ENCODE results near the gene SV2A.
A peak's percentile ranks its signal among the peaks of the same experiment; 100 is the strongest.
"Not testable (repeated sequence)": the region's sequence is repeated elsewhere in the genome, so short reads cannot be mapped to it uniquely, and the experiment has no call there.

The SV2A gene

DNA sequence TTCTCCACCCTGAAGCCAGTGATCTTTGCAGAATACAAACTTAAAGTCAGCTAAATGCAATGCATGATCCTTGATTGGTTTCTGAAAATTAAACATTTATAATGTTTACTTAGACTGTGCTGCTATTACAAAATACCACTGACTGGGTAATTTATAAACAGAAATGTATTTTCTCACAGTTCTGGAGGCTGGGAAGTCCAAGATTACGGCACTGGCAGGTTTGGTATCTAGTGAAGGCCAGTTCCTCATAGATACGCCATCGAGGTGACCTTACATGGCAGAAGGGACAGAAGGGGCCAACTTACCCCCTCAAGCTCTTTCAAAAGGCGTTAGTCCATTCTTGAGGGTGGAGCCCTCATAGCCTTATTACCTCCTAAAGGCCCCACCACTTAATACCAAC is 21.1 kb downstream of the SV2A start:
- H3K79me2 ChIP-seq (ENCODE audit: low read length), result no peaks in the 10 kb centered on the region
- H3K27ac ChIP-seq (ENCODE audit: low read length), result no peak overlapping the region
- H3K9ac ChIP-seq (ENCODE audit: low read length), result no peak overlapping the region
- H2AFZ ChIP-seq (ENCODE audit: low read depth, low read length), result no peak overlapping the region
- H3K36me3 ChIP-seq (replicated peaks; ENCODE audit: low read depth, low read length), result no peaks in the 10 kb centered on the region
- H3K27me3 ChIP-seq (ENCODE audit: low read depth, low read length), result no peaks in the 10 kb centered on the region
- no peak overlapping the region for H3K4me3 ChIP-seq (ENCODE audit: low read length)
- TF ChIP-seq CTCF (IDR thresholded peaks at IDR 0.05; ENCODE audit: low read depth, low read length) (no peak), EZH2phosphoT487 (IDR thresholded peaks at IDR 0.05; ENCODE audit: low read depth) (no peak)
- no peak overlapping the region for H3K4me2 ChIP-seq (ENCODE audit: low read length)
- 0 out of 2 replicates have a peak, but pooled peaks cover 3% of the 10 kb centered on the region for H3K9me3 ChIP-seq (ENCODE audit: insufficient read depth, low read length)
- H3K4me1 ChIP-seq (ENCODE audit: low read length), result no peaks in the 10 kb centered on the region
- no peaks in the 10 kb centered on the region for H4K20me1 ChIP-seq (ENCODE audit: insufficient read depth, low read length)

- Histone ChIP-seq H3K4me1 (ENCODE audit: low read length) (peaks cover 19% of the 10 kb centered on the region), H3K36me3 (replicated peaks; ENCODE audit: low read depth, low read length) (no peaks in the 10 kb centered on the region), H3K9ac (ENCODE audit: low read length) (peak overlapping the region; percentile 82), H2AFZ (ENCODE audit: low read depth, low read length) (peak overlapping the region; percentile 61), H3K79me2 (ENCODE audit: low read length) (peaks cover 7% of the 10 kb centered on the region; the same call in 1 of the 2 replicates), H3K9me3 (ENCODE audit: insufficient read depth, low read length) (no peaks in the 10 kb centered on the region), H3K4me2 (ENCODE audit: low read length) (peak overlapping the region; percentile 88), H3K27ac (ENCODE audit: low read length) (peak overlapping the region; percentile 98), H3K4me3 (ENCODE audit: low read length) (peak overlapping the region; percentile 75), H3K27me3 (ENCODE audit: low read depth, low read length) (no peaks in the 10 kb centered on the region), H4K20me1 (ENCODE audit: insufficient read depth, low read length) (no peaks in the 10 kb centered on the region)
- TF ChIP-seq CTCF (IDR thresholded peaks at IDR 0.05; ENCODE audit: low read depth, low read length), result no peak
These were observed 28.7 kb downstream of the SV2A start for GRCh38 chr1:149888999-149889289.

DNA sequence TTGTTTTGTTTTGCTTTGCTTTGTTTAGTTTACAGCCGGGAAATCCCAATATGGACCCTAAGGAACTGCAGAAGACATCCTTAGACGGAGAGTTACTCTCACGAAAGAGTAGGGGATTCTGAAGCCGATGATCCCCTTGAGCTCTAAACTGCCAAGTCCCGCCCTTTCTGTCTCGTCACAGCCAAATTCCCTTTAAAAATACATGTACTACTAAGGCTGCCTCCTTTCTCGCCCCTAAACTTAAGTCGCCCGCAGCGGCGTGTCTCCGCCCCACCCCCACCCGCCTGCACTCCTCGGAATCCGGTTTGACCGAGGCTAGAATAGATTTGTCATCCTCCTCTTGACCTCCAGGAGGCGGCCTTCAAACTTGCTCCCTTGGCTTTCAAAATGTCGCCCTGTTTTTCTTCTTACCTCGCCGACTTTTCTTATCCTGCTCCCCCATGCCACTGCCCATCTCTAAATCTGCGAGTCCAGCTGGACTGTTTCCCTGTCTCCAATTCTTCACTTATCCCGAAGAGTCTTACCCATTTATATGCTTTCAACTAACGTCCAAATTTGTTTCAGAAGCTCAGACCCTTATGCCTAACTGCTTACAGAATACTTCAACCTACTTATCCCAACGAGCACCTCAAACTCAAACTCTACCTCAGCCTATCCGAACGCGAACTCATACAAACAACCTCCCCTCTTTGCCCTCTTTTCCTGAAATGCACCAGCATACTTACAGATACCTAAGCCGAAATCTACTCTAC is 29.2 kb downstream of the SV2A start:
- peak overlapping the region; percentile 75 for H3K4me3 ChIP-seq (ENCODE audit: low read length)
- H3K36me3 ChIP-seq (replicated peaks; ENCODE audit: low read depth, low read length), result no peaks in the 10 kb centered on the region
- TF ChIP-seq EZH2phosphoT487 (IDR thresholded peaks at IDR 0.05; ENCODE audit: low read depth) (no peak), CTCF (IDR thresholded peaks at IDR 0.05; ENCODE audit: low read depth, low read length) (peak; percentile 66)
- H3K4me2 ChIP-seq (ENCODE audit: low read length), result peak overlapping the region; percentile 88
- H3K9ac ChIP-seq (ENCODE audit: low read length), result peak overlapping the region; percentile 82
- no peaks in the 10 kb centered on the region for H4K20me1 ChIP-seq (ENCODE audit: insufficient read depth, low read length)
- no peaks in the 10 kb centered on the region for H3K9me3 ChIP-seq (ENCODE audit: insufficient read depth, low read length)
- H3K79me2 ChIP-seq (ENCODE audit: low read length), result peaks cover 12% of the 10 kb centered on the region; the same call in 1 of the 2 replicates
- peak overlapping the region; percentile 98 for H3K27ac ChIP-seq (ENCODE audit: low read length)
- H3K4me1 ChIP-seq (ENCODE audit: low read length), result peaks cover 23% of the 10 kb centered on the region
- H2AFZ ChIP-seq (ENCODE audit: low read depth, low read length), result peak overlapping the region; percentile 61
- H3K27me3 ChIP-seq (ENCODE audit: low read depth, low read length), result no peaks in the 10 kb centered on the region

DNA sequence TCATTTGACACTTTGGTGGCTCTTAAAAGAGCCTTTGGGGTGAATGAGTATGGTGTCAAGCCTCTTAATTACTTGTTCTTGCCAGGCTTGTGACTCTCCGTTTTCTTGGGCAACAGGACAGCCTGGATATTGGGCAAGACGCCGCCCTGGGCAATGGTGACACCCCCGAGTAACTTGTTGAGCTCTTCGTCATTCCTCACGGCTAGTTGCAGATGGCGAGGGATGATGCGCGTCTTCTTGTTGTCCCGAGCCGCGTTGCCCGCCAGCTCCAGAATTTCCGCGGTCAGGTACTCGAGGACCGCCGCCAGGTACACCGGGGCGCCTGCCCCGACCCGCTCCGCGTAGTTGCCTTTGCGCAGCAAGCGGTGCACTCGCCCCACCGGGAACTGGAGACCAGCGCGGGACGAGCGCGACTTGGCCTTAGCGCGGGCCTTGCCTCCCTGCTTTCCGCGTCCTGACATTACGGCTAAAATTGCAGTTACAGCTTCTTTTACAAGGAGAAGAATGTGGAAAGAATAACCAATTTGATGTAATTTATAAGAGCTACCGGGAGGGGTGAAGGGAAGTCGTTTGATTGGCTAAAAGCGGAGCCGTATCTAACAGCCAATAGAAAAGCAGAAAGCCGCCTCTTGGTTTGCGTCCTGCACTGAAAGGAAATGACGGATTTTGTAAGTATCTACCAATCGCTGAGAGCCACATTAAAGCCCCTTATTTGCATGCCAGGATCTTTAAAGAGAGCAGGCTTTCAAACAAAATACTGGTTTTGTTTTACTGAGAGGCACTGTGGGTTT is 30.0 kb downstream of the SV2A start:
- Histone ChIP-seq H3K9ac (ENCODE audit: low read length) (peak overlapping the region; percentile 98), H3K4me3 (ENCODE audit: low read length) (peak overlapping the region; percentile 75), H3K27me3 (ENCODE audit: low read depth, low read length) (no peaks in the 10 kb centered on the region), H4K20me1 (ENCODE audit: insufficient read depth, low read length) (no peaks in the 10 kb centered on the region), H3K4me1 (ENCODE audit: low read length) (peaks cover 23% of the 10 kb centered on the region), H3K4me2 (ENCODE audit: low read length) (peak overlapping the region; percentile 94), H3K36me3 (replicated peaks; ENCODE audit: low read depth, low read length) (no peaks in the 10 kb centered on the region), H2AFZ (ENCODE audit: low read depth, low read length) (no peak overlapping the region; the same call in 1 of the 2 replicates), H3K27ac (ENCODE audit: low read length) (peak overlapping the region; percentile 98), H3K9me3 (ENCODE audit: insufficient read depth, low read length) (no peaks in the 10 kb centered on the region), H3K79me2 (ENCODE audit: low read length) (peaks cover 12% of the 10 kb centered on the region; the same call in 1 of the 2 replicates)
- TF ChIP-seq CTCF (IDR thresholded peaks at IDR 0.05; ENCODE audit: low read depth, low read length), result no peak
- no peak for TF ChIP-seq EZH2phosphoT487 (IDR thresholded peaks at IDR 0.05; ENCODE audit: low read depth)

DNA sequence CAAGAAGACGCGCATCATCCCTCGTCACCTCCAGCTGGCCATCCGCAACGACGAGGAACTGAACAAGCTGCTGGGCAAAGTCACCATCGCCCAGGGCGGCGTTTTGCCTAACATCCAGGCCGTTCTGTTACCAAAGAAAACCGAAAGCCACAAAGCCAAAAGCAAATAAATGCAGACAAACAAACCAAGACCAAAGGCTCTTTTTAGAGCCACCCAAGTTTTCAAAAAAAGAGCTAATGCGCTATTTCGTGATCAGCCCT is 30.5 kb downstream of the SV2A start:
- H3K4me3 ChIP-seq (ENCODE audit: low read length), result peak overlapping the region; percentile 75
- not testable (repeated sequence) for H3K27me3 ChIP-seq (ENCODE audit: low read depth, low read length); H4K20me1 ChIP-seq (ENCODE audit: insufficient read depth, low read length); H3K36me3 ChIP-seq (replicated peaks; ENCODE audit: low read depth, low read length); H3K9me3 ChIP-seq (ENCODE audit: insufficient read depth, low read length); H2AFZ ChIP-seq (ENCODE audit: low read depth, low read length)
- H3K79me2 ChIP-seq (ENCODE audit: low read length), result peaks cover 12% of the 10 kb centered on the region; the same call in 1 of the 2 replicates
- H3K27ac ChIP-seq (ENCODE audit: low read length), result peak overlapping the region; percentile 98
- peaks cover 23% of the 10 kb centered on the region for H3K4me1 ChIP-seq (ENCODE audit: low read length)
- H3K9ac ChIP-seq (ENCODE audit: low read length), result peak overlapping the region; percentile 98
- H3K4me2 ChIP-seq (ENCODE audit: low read length), result peak overlapping the region; percentile 94
